Ishikawa (cell line): ENCODE measurements around the gene TSPAN9.

Experiments
- EP300 ChIP-seq: IDR thresholded peaks from 2 replicates; pipeline ENCODE4 v1.6.1; 2012; ENCODE audit warnings: borderline replicate concordance
- TF ChIP-seq, protein P1 (sequence below): IDR thresholded peaks from 2 replicates; pipeline ENCODE4 v1.6.1; 2012

- TF ChIP-seq, protein P1, sequence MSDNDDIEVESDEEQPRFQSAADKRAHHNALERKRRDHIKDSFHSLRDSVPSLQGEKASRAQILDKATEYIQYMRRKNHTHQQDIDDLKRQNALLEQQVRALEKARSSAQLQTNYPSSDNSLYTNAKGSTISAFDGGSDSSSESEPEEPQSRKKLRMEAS, result 0 out of 2 replicates have a peak, but pooled peaks have one; percentile 22
- TF ChIP-seq EP300, result no peak
Observed at GRCh38 chr12:3078086-3078820, 1.1 kb downstream of the TSPAN9 start.
